Dermis blood vessel endothelial cell (primary cell): ENCODE results near the gene WSCD1. TPM values are rescaled to one million over a fixed set of nuclear protein-coding genes. Genes with fewer than 3 reads are reported as not detected.

ENCODE experiments used
- DNase-seq: peaks from one replicate; pipeline ENCODE4 v3.0.0; 2010
- total RNA-seq: library from RNA; depleted of rRNA; stranded (reverse); fragments of >200 nt; gene quantifications from 2 replicates; pipeline ENCODE4 v1.2.3, GENCODE V29; 2014

WSCD1 gene
- total RNA-seq, 1 donor from 2014 or later = 49.4 TPM

- peak; percentile 79 for DNase-seq
Measured at GRCh38 chr17:6061290-6061689, 8.9 kb upstream of the WSCD1 start.

GRCh38 chr17:6064868-6065267, 5.3 kb upstream of the WSCD1 start:
- no peak for DNase-seq

GRCh38 chr17:6065351-6065750, 4.8 kb upstream of the WSCD1 start:
- DNase-seq = no peak

GRCh38 chr17:6066183-6066948, 3.8 kb upstream of the WSCD1 start:
- DNase-seq = peak; percentile 13

- DNase-seq = no peak
Measured at GRCh38 chr17:6067060-6067459, 3.1 kb upstream of the WSCD1 start.

GRCh38 chr17:6070430-6070912, 292 bp downstream of the WSCD1 start:
- peak; percentile 15 for DNase-seq

GRCh38 chr17:6070913-6071511, 833 bp downstream of the WSCD1 start:
- DNase-seq = peak; percentile 57

- no peak for DNase-seq
Measured at GRCh38 chr17:6071528-6072065, 1.4 kb downstream of the WSCD1 start.

- DNase-seq = peak; percentile 22
Measured at GRCh38 chr17:6072157-6072556, 2.0 kb downstream of the WSCD1 start.

GRCh38 chr17:6072611-6073010, 2.4 kb downstream of the WSCD1 start:
- no peak for DNase-seq

- DNase-seq = no peak
Measured at GRCh38 chr17:6073620-6074019, 3.4 kb downstream of the WSCD1 start.

- DNase-seq = no peak
Measured at GRCh38 chr17:6075050-6075449, 4.9 kb downstream of the WSCD1 start.

GRCh38 chr17:6075845-6076244, 5.7 kb downstream of the WSCD1 start:
- DNase-seq = no peak

- DNase-seq = no peak
Measured at GRCh38 chr17:6077752-6078151, 7.6 kb downstream of the WSCD1 start.

GRCh38 chr17:6078458-6078871, 8.3 kb downstream of the WSCD1 start:
- peak; percentile 26 for DNase-seq

- no peak for DNase-seq
Measured at GRCh38 chr17:6079155-6079888, 9.1 kb downstream of the WSCD1 start.

GRCh38 chr17:6079960-6080359, 9.8 kb downstream of the WSCD1 start:
- no peak for DNase-seq

GRCh38 chr17:6080711-6081430, 10.7 kb downstream of the WSCD1 start:
- DNase-seq = no peak

- no peak for DNase-seq
Measured at GRCh38 chr17:6082335-6082734, 12.2 kb downstream of the WSCD1 start.

- DNase-seq = no peak
Measured at GRCh38 chr17:6084311-6085161, 14.4 kb downstream of the WSCD1 start.

GRCh38 chr17:6085812-6086211, 15.6 kb downstream of the WSCD1 start:
- no peak for DNase-seq
